Right atrium auricular region (tissue), 2 donors: Measurements from ENCODE around the gene TRMU. TPM values are rescaled to one million over a fixed set of nuclear protein-coding genes. Genes with fewer than 3 reads are reported as not detected.

Experiments used
- DNase-seq: peaks from one replicate; pipeline ENCODE4 v3.0.0-alpha.2; 2019; ENCODE audit warnings: low spot score
- H3K27ac ChIP-seq, 2 donors: fragments of 200-600 bp; sonication (generic); 1 replicate in 1 of 2; 2 replicates in 1 of 2; pipeline ENCODE4 v1.5.1; 2016 to 2019
- H3K27me3 ChIP-seq, 2 donors: fragments of 200-600 bp; sonication (generic); one replicate each; pipeline versions ENCODE4 v1.5.1 to v1.6.0; 2017 to 2019
- H3K36me3 ChIP-seq: fragments of 200-600 bp; sonication (generic); one replicate; pipeline ENCODE4 v1.5.1; 2016
- H3K4me1 ChIP-seq, 2 donors: fragments of 200-600 bp; sonication (generic); one replicate each; pipeline versions ENCODE4 v1.5.1 to v1.6.0; 2017 to 2019
- H3K4me3 ChIP-seq, 2 donors: fragments of 200-600 bp; sonication (generic); 1 replicate in 1 of 2; 2 replicates in 1 of 2; pipeline ENCODE4 v1.5.1; 2017 to 2019; ENCODE audit warnings: mild to moderate bottlenecking in 1 of 2, moderate library complexity in 1 of 2
- H3K9me3 ChIP-seq, 2 donors: fragments of 200-600 bp; sonication (generic); one replicate each; pipeline ENCODE4 v1.5.1; 2019
- total RNA-seq, 2 donors: library from RNA; depleted of rRNA; stranded (reverse); fragments of >200 nt; gene quantifications; one replicate each; pipeline ENCODE4 v1.1.0, GENCODE V29; 2016
- TF ChIP-seq, protein P1 (sequence below), 2 donors: fragments of 200-600 bp; sonication (generic); IDR thresholded peaks; one replicate each; pipeline ENCODE4 v1.5.1; 2019; ENCODE audit warnings: antibody characterized with exemption in 2 of 2

The TRMU gene
- total RNA-seq, 2 donors from 2014 or later = 22.2 to 22.4 TPM

DNA sequence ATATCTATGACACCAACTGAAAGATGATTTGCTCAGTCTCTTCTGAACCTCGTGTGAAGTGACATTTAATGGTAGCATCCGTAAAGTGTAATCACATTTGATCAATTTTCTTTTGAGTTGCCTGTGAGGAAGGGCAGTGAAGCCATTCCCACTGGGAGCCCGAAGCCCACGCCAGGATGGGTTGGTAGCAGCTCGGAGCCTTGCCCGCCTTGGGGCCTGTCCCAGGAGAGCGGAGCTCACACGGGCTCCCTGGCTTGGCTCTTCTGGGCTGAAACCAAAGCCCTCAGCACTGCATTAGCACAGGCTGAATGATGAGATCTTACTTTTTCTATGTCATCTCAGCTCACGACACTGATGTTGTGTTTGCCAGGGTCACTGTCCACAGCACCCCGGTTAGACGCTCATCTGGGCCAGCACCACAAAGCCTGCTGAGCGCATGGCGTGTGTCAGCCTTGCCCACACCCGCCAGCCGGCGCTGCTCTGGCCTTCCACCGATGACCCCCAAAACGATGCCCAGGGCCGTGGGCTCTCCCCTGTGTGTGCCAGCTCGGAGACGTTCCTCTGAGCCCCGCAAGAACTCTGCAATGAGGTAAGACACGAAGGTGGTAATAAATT lies 9.3 kb upstream of the TRMU start:
- no peaks in the 10 kb centered on the region for H3K36me3 ChIP-seq

DNA sequence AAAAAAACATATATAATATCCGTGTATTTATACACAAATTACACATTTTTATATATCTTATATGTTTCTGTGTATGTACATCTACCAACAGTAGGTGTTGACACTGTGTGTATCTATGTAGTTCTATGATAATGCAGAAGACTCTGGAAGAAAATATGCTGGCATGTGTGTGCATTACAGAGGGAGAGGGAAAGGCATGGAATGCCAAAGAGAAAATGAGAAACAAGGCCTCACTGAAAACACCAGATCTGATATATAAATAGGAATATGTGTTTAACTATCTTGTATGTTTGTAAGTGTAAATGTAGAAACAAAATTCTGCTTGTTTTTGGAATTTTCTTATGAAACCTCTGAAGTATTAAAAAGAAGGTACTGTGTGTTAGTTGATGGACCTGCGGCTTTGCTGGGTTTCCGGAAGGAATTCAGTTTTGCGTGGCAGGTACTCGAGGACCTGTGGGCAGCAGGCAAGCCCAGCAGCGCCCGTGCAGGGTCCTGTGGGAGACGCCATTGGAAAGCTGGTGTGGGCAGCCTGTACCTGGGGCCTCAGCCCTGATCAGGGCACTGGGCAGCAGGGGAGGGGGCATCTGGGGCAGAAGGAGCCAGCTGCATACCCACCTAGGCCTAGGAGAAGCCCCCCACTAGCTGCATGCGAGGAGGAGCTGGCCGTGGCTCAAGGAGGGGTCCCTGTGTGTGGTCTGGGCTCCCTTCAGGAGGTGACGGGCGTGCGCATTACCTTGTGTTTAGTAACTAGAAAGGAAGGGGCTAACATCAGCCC lies 7.6 kb upstream of the TRMU start:
- no peak for DNase-seq
- H3K4me3 ChIP-seq = no peak overlapping the region
- no peak overlapping the region for H3K27ac ChIP-seq
- H3K9me3 ChIP-seq = no peaks in the 10 kb centered on the region
- H3K36me3 ChIP-seq = no peaks in the 10 kb centered on the region
- H3K27me3 ChIP-seq = no peaks in the 10 kb centered on the region
- no peaks in the 10 kb centered on the region for H3K4me1 ChIP-seq
- TF ChIP-seq, protein P1, sequence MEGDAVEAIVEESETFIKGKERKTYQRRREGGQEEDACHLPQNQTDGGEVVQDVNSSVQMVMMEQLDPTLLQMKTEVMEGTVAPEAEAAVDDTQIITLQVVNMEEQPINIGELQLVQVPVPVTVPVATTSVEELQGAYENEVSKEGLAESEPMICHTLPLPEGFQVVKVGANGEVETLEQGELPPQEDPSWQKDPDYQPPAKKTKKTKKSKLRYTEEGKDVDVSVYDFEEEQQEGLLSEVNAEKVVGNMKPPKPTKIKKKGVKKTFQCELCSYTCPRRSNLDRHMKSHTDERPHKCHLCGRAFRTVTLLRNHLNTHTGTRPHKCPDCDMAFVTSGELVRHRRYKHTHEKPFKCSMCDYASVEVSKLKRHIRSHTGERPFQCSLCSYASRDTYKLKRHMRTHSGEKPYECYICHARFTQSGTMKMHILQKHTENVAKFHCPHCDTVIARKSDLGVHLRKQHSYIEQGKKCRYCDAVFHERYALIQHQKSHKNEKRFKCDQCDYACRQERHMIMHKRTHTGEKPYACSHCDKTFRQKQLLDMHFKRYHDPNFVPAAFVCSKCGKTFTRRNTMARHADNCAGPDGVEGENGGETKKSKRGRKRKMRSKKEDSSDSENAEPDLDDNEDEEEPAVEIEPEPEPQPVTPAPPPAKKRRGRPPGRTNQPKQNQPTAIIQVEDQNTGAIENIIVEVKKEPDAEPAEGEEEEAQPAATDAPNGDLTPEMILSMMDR (IDR thresholded peaks at IDR 0.05) = no peak

More for the DNA sequence above, 9.3 kb upstream of the TRMU start:
- Histone ChIP-seq H3K27me3 (no peaks in the 10 kb centered on the region), H3K4me1 (no peaks in the 10 kb centered on the region), H3K27ac (no peak overlapping the region), H3K4me3 (no peak overlapping the region), H3K9me3 (no peaks in the 10 kb centered on the region)
- TF ChIP-seq, protein P1 (IDR thresholded peaks at IDR 0.05) = no peak
- no peak for DNase-seq

DNA sequence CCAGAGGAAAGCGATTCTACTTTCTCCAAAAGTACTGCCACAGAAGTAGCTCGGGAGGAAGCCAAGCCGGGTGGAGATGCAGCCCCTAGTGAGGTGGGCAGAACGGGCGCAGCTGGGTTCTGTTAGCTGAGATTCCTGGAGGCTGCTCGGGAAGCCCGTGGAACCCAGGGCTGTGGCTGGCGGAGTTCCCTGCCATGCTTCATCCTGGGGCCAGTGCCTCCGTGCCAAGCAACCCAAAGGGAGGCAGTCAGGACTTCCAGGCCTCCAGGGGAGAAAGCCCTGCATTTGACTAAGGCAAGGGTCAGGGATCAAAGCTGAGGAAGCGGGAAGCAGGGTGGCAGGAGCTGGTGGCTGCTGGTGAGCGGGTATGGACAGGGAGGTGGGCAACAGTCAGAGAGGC lies 6.7 kb upstream of the TRMU start:
- DNase-seq = no peak
- no peaks in the 10 kb centered on the region for H3K36me3 ChIP-seq
- TF ChIP-seq, protein P1 (IDR thresholded peaks at IDR 0.05) = no peak
- H3K4me3 ChIP-seq = no peak overlapping the region
- H3K27me3 ChIP-seq = no peaks in the 10 kb centered on the region
- H3K9me3 ChIP-seq = no peaks in the 10 kb centered on the region
- no peak overlapping the region for H3K27ac ChIP-seq
- no peaks in the 10 kb centered on the region for H3K4me1 ChIP-seq

DNA sequence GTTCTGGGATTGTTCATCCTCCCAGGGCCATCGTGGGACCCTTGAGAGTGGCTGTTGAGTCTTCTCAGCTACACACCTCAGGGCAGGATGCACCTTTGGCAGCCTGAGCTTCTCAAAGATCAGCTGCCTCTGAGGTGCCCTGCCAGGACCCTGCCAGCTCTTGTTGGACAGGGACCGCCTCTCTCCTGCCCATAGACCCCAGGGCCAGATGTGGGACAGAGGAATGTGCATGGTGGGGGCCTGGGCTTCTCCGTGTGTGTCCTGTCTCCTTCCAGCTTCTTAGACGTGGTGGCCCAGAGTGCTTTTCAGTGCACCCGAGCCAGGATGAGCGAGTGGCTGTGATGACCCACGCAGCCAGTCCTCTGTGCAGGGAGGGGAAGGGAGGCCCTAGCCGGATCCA lies 5.9 kb upstream of the TRMU start:
- no peak for DNase-seq

DNA sequence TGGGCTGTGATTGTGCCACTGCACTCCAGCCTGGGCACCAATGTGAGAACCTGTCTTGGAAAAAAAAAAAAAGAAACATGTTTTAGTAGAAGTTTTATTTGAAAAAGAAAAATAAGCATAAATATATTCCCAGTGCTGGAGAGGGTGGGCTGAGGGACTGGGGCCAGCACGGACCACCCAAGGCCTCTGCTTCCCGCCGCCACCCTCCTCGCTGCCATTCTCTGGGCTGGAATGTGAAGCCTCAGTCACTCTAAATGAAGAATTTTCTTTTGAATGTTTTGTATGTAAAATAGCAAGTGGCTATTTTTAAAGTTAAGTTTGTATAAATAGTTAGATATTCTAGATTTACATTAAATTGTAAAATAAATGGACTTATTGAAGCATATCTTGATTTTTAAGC lies 5.1 kb upstream of the TRMU start:
- H3K9me3 ChIP-seq = no peaks in the 10 kb centered on the region
- no peak for DNase-seq
- TF ChIP-seq, protein P1 (IDR thresholded peaks at IDR 0.05) = no peak
- no peak overlapping the region for H3K4me3 ChIP-seq
- no peaks in the 10 kb centered on the region for H3K36me3 ChIP-seq
- peaks cover 0 to 7% of the 10 kb centered on the region in 2 donors for H3K4me1 ChIP-seq
- no peak overlapping the region for H3K27ac ChIP-seq
- no peaks in the 10 kb centered on the region for H3K27me3 ChIP-seq

More for the DNA sequence above, 5.9 kb upstream of the TRMU start:
- Histone ChIP-seq H3K36me3 (no peaks in the 10 kb centered on the region), H3K27ac (no peak overlapping the region), H3K4me1 (no peaks in the 10 kb centered on the region), H3K4me3 (no peak overlapping the region), H3K27me3 (no peaks in the 10 kb centered on the region), H3K9me3 (no peaks in the 10 kb centered on the region)
- TF ChIP-seq, protein P1 (IDR thresholded peaks at IDR 0.05) = no peak
